HUDEP-2 (cell line): Measurements from ENCODE around the gene HAUS6.
"Not testable (repeated sequence)": the region's sequence is repeated elsewhere in the genome, so short reads cannot be mapped to it uniquely, and the experiment has no call there.

ENCODE experiments used
- DNase-seq, 76 experiments: peaks; one replicate each; lab custom pipeline; 2025; ENCODE audit not compliant: unreplicated experiment in 76 of 76; lab: John Stamatoyannopoulos, UW

HAUS6 gene

DNA sequence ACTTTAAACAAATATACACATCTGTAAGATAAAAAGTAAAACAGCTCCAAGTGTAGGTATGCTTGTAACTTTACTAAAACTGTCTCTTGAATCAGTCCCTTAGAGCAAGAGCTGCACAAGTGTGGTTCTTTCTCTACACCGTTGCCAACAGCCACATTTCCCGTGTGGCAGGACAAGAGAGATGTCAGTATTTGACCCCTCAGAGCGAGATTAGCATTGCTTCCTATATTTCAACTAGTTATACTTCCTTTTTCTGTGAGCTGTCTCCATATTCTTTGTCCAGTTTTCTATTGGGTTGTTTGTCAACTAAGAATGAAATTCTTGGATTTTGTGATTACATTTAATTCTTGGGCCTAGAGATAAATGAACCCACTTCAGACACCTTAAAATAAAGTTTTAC, 16.5 kb upstream of the HAUS6 start:
- no peak for DNase-seq

DNA sequence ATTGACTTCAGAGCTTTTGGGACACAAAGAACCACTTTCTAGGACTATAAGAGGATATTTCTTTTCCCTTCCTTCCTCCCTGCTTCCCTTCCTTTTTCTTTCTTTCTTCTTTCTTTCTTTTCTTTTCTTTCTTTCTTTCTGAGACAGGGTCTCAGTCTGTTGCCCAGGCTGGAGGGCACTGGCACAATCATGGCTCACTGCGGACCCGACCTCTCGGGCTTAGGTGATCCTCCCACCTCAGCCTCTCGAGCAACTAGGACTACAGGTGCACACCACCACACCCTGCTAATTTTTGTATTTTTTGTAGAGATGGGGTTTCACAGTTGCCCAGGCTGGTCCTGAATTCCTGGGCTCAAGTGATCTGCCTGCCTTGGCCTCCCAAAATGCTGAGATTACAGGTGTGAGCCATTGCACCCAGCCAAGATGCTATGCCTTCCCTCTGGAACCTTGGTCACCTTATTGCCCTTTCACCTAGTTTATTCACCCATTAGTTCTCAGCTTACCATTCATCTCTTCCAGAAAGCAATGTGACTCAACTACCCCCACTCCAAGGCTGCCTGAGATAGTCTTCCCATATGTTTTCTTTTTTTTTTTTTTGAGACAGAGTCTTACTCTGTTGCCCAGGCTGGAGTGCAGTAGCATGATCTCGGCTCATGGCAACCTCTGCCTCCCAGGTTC, 14.5 kb upstream of the HAUS6 start:
- DNase-seq = no peak

DNA sequence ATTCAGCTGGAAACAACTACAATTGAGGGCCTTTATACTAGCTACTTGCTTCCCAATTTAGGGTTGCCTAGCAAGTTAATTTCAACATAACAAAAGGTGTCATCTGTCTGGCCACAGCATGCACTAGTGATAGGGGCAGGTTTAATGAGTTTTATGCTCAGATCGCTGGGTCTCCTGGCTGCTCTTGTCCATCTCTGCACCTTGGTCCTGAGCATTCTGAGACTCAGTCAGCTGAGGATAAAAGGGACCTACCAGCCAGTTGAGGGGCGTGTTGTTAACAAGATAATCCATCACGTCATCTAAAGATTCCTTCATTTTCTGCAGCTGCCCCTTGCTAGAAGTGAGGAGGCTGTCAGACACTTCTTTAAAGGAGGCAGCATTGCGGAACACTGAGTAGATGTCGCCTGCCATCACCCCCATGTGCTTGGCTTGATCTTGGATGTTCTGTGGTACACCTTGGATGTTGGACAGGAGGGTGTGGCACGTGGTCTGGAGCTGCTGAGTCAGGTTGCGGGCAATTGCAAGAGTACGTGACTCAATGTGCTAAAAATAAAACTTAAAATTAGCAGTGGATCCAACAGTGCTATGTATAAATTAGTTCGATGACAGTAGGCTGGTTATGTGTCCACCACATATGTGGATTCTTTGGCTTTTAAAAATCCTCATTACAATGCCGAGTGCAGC, 13.5 kb upstream of the HAUS6 start:
- DNase-seq = no peak

DNA sequence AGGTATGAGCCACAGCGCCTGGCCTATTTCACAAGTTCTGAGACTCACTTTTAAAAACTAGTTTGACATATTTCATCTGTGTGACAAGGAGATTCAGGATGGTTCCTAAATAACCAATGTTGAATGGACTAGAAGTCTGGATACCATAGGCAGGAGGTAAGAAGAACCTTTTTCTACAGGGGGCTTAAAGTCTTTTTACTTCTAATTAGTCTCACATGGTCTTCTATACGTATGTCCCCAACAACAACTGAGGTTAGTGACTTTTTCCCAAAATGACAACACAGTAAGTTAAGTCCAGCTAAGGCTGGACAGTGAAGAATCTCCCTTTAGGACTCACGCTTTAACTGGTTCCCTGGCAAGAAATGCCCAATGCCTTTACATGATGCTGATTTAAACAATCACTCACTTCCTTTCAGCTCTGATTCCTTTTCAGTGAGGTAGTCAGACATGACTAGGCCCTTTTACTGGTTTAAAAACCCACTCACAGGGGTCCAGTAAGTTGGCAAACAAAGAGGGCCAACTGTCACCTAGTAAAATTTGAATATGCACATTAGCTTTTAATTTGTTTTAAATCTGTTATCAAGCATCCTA, 12.1 kb upstream of the HAUS6 start:
- DNase-seq = no peak

DNA sequence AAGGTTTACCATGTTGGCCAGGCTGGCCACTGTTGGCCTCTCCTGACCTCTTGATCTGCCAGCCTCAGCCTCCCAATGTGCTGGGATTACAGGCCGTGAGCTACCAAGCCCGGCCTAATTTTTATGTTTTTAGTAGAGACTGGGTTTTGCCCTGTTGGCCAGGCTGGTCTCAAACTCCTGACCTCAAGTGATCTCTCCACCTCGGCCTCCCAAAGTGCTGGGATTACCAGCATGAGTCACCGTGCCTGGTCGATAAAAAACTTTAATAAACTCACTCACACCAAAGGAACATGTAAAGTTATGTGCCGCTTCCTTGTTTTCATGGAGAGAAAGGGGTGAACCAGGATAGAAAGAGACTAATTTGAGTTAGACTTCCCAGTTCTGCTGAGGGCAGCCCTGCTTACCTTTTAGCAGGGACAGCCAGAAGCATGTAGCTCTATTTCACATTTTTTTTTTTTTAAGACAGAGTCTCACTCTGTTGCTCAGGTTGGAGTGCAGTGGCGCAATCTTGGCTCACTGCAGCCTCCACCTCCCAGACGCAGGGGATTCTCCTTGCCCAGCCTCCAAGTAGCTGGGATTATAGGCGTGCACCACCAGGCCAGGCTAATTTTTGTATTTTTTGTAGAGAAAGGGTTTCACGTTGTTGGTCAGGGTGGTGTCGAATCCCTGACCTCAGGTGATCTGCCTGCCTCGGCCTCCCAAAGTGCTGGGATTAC, 11.4 kb upstream of the HAUS6 start:
- peak in 4 of 76 experiments; percentile 9 to 60 (median 21) for DNase-seq

DNA sequence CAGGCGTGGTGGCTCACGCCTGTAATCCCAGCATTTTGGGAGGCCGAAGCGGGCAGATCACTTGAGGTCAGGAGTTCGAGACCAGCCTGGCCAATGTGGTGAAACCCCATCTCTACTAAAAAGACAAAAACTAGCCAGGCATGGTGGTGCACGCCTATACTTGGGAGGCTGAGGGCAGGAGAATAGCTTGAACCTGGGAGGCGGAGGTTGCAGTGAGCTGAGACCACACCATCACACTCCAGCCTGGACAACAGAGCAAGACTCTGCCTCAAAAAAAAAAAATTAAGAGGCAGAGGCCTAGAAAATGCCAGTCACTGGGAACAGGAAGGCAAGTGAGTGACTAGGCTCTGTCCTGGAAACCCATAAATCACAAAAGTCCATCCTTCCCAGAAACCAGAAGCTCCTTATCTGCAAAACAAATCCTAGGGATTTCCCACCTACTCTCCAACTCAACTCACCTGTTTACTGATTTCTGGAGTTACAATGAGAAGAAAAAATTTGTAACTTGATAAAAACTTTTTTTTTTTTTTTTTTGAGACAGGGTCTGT, 10.4 kb upstream of the HAUS6 start:
- DNase-seq = not testable (repeated sequence)

DNA sequence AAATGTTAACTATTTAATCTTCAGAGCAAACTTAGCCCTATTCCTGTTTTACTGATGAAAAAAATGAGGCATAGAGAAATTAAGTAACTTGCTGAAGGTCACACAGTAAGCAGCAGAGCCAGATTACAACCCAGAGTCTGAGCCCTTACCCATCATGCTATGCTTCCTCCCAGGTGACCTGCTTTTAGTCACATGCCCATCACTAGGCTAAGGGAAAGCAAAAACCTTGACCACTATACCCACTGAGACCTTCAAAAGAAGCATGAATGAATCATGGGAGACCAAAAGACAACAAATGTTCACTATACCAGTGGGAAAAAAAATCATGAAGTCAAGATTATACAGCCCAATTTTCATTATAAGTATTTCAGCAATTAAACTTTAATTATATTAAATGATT, 5.3 kb upstream of the HAUS6 start:
- DNase-seq = no peak

DNA sequence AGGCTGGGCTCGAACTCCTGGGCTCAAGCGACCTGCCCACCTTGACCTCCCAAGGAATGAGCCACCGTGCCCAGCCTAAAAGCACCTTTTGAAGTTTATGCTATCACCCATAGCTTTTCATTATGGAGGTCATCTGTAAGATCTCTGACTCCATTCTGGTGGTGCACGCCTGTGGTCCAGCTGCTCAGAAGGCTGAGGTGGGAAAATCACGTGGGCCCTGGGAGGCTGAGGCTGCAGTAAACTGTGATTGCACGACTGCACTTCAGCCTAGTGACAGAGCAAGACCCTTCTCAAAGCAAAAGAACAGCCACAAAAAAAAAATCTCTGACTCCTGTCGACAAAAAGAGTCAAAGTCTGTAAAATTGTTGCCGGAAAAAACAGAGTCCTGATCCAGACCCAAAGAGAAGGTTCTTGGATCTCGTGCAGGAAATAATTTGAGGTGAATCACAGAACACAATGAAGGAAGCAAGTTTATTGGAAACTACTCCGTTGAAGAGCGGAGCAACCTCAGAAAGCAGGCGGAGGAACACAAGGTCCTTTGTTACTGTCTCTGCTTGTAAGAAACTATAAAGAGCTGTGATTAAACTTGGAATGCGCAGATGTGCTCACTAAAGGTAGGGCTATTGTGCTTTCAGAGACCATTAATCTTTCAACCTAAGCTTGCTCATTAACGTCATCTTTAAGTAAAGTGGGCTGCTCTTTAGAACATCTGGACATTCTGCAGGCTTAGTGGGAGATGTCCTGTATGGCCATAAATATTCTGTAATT, 2.0 kb upstream of the HAUS6 start:
- DNase-seq = no peak

DNA sequence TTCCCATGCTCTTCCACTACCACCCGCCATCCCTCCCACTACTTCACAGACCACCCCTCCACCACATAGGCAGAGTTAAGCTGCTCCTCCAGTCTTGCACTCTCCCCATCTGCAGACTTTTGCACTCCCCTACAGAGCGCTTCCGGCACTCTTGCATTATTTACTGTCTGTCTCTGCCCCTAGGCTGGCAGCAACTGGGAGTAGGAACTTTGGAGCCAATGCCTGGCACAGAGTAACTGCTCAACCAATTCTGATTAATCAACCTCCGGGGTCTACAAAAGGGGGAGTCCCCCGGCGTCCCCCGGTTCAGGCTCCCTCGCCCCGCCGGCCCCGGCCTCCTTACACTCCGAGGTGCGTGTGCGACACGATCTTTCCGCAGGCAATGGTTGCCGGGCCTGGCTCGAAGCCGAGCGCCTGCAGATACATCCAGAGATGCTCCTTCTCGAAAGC, 498 bp downstream of the HAUS6 start:
- peak in 10 of 76 experiments; percentile 12 to 60 (median 23) for DNase-seq

DNA sequence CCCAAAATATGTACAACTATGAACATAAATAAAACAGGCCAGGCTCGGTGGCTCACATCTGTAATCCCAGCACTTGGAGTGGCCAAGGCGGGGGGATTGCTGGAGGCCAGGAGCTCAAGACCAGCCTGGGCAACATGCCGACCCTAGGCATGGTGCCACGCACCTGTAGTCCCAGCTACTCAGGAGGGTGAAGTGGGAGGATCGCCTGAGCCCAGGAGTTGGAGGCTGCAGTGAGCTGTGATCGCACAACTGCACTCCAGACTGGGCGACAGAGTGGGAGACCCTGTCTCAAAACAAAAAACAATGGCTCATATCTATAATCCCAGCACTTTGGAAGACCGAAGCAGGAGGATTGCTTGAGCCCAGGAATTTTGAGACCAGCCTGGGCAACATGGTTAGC, 1.5 kb downstream of the HAUS6 start:
- DNase-seq = no peak

DNA sequence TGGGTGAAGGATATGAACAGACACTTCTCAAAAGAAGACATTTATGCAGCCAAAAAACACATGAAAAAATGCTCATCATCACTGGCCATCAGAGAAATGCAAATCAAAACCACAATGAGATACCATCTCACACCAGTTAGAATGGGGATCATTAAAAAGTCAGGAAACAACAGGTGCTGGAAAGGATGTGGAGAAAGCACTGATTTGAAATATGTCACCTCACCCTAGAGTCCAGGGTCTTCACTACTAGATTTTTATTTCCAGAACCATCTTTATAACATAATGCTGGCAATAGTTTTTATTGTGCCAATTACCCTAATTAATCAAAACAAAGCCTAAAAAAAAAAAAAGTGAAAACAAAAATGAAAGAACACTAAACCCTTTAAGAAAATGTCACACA, 5.3 kb downstream of the HAUS6 start:
- not testable (repeated sequence) for DNase-seq

DNA sequence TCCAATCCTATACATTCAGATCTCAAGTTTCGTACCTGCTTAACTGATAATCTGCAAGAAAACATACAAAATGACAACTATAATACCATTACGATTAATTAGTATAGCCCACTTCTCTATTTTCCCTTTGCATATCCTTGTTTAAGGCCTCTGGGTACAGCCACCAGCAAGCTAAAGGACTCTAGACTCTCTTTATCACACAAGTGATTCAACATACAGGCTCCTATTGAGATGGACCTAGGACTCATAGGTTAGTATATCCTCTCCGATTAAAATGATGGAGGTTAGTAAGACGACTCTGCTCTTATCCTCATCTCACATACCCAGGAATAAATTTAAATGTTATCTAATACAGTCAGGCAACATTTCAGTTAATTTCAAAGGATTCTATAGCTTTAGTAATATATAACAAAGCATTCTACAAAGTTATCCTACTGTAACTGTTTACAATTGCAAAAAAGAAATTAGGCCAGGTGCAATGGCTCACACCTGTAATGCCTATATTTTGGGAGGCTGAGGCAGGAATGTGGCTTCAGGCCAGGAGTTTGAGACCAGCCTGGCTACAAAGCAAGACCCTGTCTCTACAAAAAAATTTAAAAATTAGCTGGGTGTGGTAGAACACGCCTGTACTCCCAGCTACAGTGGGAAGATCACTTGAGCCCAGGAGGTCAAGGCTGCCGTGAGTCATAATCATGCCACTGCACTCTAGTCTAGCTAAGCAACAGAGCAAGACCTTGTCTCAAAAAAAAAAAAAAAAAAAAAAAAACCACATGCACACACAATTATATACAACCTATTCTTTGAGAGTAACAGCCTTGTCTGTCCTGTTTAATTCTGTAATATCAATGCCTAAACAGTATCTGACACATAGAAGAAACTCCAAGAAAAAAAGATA, 15.4 kb downstream of the HAUS6 start:
- DNase-seq = peak in 71 of 76 experiments; percentile 3 to 78 (median 52)

DNA sequence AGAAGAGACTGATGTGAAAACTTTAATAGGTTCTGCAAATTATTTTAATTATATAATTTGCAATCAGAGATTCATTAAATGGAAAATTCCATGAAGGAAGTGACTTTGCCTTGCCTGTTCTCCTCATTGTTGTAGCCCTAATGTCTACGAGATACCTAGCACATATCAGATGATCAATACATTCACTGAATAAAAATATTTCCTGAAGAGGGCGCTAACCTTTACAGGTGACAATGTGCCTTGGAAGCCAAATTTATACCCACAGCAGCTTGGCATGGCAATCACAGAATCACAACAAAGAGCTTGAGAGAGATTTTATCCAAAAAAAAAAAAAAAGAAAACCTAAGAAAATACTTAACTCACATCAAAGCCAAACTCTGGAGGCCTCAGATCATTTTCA, 17.4 kb downstream of the HAUS6 start:
- DNase-seq = peak in 20 of 76 experiments; percentile 2 to 62 (median 28)

DNA sequence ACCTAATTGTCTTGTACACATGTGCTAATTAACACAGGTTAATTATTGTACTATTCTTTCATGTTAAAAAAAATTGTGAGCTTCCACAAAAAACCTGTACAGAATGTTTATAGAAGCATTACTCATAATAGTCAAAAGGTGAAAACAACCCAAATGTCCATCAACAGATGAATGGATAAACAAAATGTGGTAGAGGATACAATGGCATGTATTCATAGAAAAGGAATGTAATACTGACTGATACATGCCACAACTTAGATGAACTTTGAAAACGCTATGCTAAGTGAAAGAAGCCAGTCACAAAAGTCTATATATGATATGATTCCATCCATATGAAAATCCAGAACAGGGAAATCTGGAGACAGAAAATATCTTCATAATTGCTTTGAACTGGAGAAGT, 27.9 kb downstream of the HAUS6 start:
- no peak for DNase-seq

DNA sequence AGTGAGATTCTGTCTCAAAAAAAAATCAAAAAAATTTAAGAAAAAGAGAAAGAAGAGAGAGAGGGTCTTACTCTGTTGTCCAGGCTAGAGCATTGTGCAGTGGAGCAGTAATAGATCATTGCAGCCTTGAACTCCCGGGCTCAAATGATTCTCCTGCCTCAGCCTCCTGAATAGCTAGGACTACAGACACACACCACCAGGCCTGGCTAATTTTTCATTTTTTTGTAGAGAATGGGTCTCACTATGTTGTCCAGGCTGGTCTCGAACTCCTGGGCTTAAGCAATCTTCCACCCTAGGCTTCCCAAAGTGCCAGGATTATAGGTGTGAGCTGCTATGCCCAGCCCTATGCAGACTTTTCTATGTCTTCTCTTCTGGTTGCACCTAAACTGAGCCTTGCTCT, 28.5 kb downstream of the HAUS6 start:
- no peak for DNase-seq

DNA sequence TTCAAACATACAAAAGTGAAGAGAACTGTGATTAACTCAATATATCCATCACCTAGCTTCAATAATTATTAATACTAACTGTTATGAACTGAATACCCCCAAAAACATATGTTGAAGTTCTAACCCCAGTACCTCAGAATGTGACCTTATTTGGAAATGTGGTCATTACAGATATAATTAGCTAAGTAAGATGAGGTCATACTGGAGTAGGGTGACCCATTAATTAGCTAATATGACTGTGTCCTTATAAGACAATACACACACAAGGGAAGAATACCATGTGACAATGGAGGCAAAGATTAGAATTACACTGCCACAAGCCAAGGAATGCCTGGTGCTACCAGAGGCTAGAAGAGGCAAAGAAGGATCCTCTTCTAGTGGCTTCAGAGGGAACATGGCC, 45.7 kb downstream of the HAUS6 start:
- no peak for DNase-seq

DNA sequence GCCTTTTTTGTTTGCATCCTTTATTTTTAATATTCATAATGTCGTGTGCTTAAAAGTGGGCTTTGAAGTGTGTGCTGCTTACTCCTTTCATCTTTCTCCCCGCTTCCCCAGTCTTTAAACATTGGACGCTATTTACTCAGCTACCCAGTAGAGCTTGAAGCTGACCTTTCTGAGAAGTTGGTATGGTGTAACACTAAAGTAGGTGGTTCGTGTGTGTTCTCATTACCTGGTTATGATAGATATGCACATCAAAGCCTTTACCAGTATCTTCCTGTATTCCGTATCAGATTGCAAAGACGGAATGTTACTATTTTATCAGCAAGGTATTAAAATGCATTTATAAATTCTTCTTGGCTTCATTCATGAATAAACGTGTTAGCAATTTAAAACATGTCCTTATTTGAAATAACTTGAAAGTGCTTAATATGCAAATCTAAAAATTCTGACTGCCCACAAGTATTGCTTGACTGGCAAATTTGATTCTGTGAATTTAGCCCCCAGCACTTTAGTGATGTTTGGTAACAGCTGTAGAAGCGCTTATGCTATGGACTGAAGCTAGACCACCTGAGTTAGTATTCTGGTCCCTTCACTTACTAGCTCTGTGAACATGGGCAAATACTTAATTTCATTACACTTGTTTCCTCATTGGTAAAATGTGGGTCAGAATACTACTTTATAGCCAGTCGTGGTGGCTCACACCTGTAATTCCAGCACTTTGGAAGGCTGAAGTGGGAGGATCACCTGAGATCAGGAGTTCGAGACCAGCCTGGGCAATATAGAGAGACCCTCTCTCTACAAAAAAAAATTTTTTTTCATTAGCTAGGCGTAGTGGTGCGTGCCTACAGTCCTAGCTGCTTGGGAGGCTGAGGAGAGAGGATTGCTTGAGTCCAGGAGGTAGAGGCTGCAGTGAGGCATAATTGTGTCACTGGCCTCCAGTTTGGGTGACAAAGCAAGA, 51.8 kb downstream of the HAUS6 start:
- DNase-seq = peak in 1 of 76 experiments; percentile 35
